ENCODE measurements around the gene MME. TPM values are rescaled to one million over a fixed set of nuclear protein-coding genes. Genes with fewer than 3 reads are reported as not detected.
A peak's percentile ranks its signal among the peaks of the same experiment; 100 is the strongest.
"Not testable (repeated sequence)": the region's sequence is repeated elsewhere in the genome, so short reads cannot be mapped to it uniquely, and the experiment has no call there.

MME gene
- total RNA-seq, 1 experiment from 2014 or later: 622 TPM

- in situ Hi-C loops (cut with HindIII; ENCODE audit: low sequenced_read_pairs); DNase-seq (ENCODE audit: low spot score): not testable (repeated sequence)
These were observed 135.9 kb downstream of the MME start for GRCh38 chr3:155216007-155216406.

- in situ Hi-C loops (cut with HindIII; ENCODE audit: low sequenced_read_pairs): no loop called here
- no peak for DNase-seq (ENCODE audit: low spot score)
These were observed 137.5 kb downstream of the MME start for GRCh38 chr3:155217591-155217990.

GRCh38 chr3:155218462-155218861 lies 138.3 kb downstream of the MME start:
- no peak for DNase-seq (ENCODE audit: low spot score)
- in situ Hi-C loops (cut with HindIII; ENCODE audit: low sequenced_read_pairs): no loop called here

GRCh38 chr3:155219106-155219505 lies 139.0 kb downstream of the MME start:
- in situ Hi-C loops (cut with HindIII; ENCODE audit: low sequenced_read_pairs): no loop called here
- DNase-seq (ENCODE audit: low spot score): no peak

GRCh38 chr3:155225417-155225816 lies 145.3 kb downstream of the MME start:
- DNase-seq (ENCODE audit: low spot score): no peak
- in situ Hi-C loops (cut with HindIII; ENCODE audit: low sequenced_read_pairs): no loop called here

GRCh38 chr3:155227141-155227540 lies 147.0 kb downstream of the MME start:
- in situ Hi-C loops (cut with HindIII; ENCODE audit: low sequenced_read_pairs): no loop called here
- no peak for DNase-seq (ENCODE audit: low spot score)

GRCh38 chr3:155228676-155229075 lies 148.6 kb downstream of the MME start:
- peak; percentile 71 for DNase-seq (ENCODE audit: low spot score)
- in situ Hi-C loops (cut with HindIII; ENCODE audit: low sequenced_read_pairs): no loop called here

- DNase-seq (ENCODE audit: low spot score): no peak
- in situ Hi-C loops (cut with HindIII; ENCODE audit: low sequenced_read_pairs): no loop called here
These were observed 149.0 kb downstream of the MME start for GRCh38 chr3:155229086-155229485.

GRCh38 chr3:155230382-155230781 lies 150.3 kb downstream of the MME start:
- peak; percentile 30 for DNase-seq (ENCODE audit: low spot score)
- in situ Hi-C loops (cut with HindIII; ENCODE audit: low sequenced_read_pairs): no loop called here

GRCh38 chr3:155231792-155232191 lies 151.7 kb downstream of the MME start:
- in situ Hi-C loops (cut with HindIII; ENCODE audit: low sequenced_read_pairs): no loop called here
- no peak for DNase-seq (ENCODE audit: low spot score)

- in situ Hi-C loops (cut with HindIII; ENCODE audit: low sequenced_read_pairs): no loop called here
- peak; percentile 92 for DNase-seq (ENCODE audit: low spot score)
These were observed 152.5 kb downstream of the MME start for GRCh38 chr3:155232605-155233004.

- in situ Hi-C loops (cut with HindIII; ENCODE audit: low sequenced_read_pairs): no loop called here
- DNase-seq (ENCODE audit: low spot score): peak; percentile 99
These were observed 153.1 kb downstream of the MME start for GRCh38 chr3:155233213-155233612.

Other genes starting within 250 kb of the MME start
- gene STRIT1, start 213.4 kb downstream of the MME start, total RNA-seq (2014; rRNA removed; shearing (Covaris generic)): not detected in 2 replicates